Muscle of leg (tissue), 16 donors: ENCODE results near the gene ODAD3. TPM values are rescaled to one million over a fixed set of nuclear protein-coding genes. Genes with fewer than 3 reads are reported as not detected.

Experiments
- DNase-seq: peaks from one replicate; pipeline ENCODE4 v3.0.0; 2013
- H3K27ac ChIP-seq: one replicate; pipeline ENCODE4 v1.5.1; 2013; ENCODE audit warnings: mild to moderate bottlenecking, low read length, control low read depth
- H3K27me3 ChIP-seq: one replicate; pipeline ENCODE4 v1.6.1; 2013; ENCODE audit warnings: low read length; ENCODE audit not compliant: control insufficient read depth, insufficient read depth
- H3K36me3 ChIP-seq: one replicate; pipeline ENCODE4 v1.6.1; 2013; ENCODE audit warnings: low read length; ENCODE audit not compliant: control insufficient read depth, insufficient read depth
- H3K4me1 ChIP-seq: one replicate; pipeline ENCODE4 v1.6.1; 2013; ENCODE audit warnings: low read length; ENCODE audit not compliant: control insufficient read depth, insufficient read depth
- H3K4me3 ChIP-seq: one replicate; pipeline ENCODE4 v1.5.1; 2013; ENCODE audit warnings: low read length, control low read depth
- H3K9me3 ChIP-seq: replicated peaks from 2 replicates; pipeline ENCODE4 v1.6.1; 2013; ENCODE audit warnings: low read depth, low read length; ENCODE audit not compliant: control insufficient read depth
- WGBS: methylation state at CpG from one replicate; pipeline ENCODE4 v1.1.5; 2013; ENCODE audit warnings: missing lambda C conversion rate; ENCODE audit not compliant: insufficient coverage; 5-methylcytosine and 5-hydroxymethylcytosine counted together
- long read RNA-seq, 11 donors: transcript quantifications; one replicate each; lab custom pipeline, GENCODE V29; 2026
- polyA plus RNA-seq, 8 donors: library from polyadenylated mRNA; unstranded; fragments of 120-200 nt; gene quantifications; one replicate each; pipeline versions ENCODE4 v1.2.1 to v1.2.3, GENCODE V29; 2013; ENCODE audit warnings: inconsistent platforms in 1 of 8, low replicate concordance in 1 of 8; ENCODE audit not compliant: insufficient read length in 8 of 8, insufficient read depth in 1 of 8
- total RNA-seq: library from RNA; stranded (reverse); fragments of 120-200 nt; gene quantifications from one replicate; pipeline ENCODE4 v1.2.4, GENCODE V29; 2013

Gene ODAD3
- total RNA-seq, result 0.22 TPM
- under 1 TPM; 0.11 to 0.49 (median 0.21) TPM for polyA plus RNA-seq
- long read RNA-seq, donor 1, partial matches to known transcripts, result 5 of 11 reads
- long read RNA-seq, donor 1, other reads (novel, unspliced or antisense), result 6 of 11 reads
- long read RNA-seq, donor 2, result 0 reads
- long read RNA-seq, donor 3, partial matches to known transcripts, result 50 of 70 reads
- long read RNA-seq, donor 3, other reads (novel, unspliced or antisense), result 20 of 70 reads
- long read RNA-seq, donor 4, partial matches to known transcripts, result 39 of 44 reads
- long read RNA-seq, donor 4, other reads (novel, unspliced or antisense), result 5 of 44 reads
- long read RNA-seq, donor 5, result 0 reads
- long read RNA-seq, donor 6, result 0 reads
- long read RNA-seq, donor 7, partial matches to known transcripts, result 24 of 42 reads
- long read RNA-seq, donor 7, other reads (novel, unspliced or antisense), result 18 of 42 reads
- long read RNA-seq, donor 8, partial matches to known transcripts, result 31 of 31 reads
- long read RNA-seq, donor 8, other reads (novel, unspliced or antisense), result 0 of 31 reads
- long read RNA-seq, donor 9, result 0 reads
- long read RNA-seq, donor 10, partial matches to known transcripts, result 79 of 88 reads
- long read RNA-seq, donor 10, other reads (novel, unspliced or antisense), result 9 of 88 reads
- long read RNA-seq, donor 11, result 0 reads

GRCh38 chr19:11435057-11435832 lies at the start of gene ODAD3, which contains the start of gene PRKCSH:
Gene ODAD3 (minus strand): TSS chr19:11435121. CDS start chr19:11435016, 105 bp downstream.
Gene PRKCSH (plus strand): TSS chr19:11435635. CDS start chr19:11436118, 483 bp downstream.
- Histone ChIP-seq H3K36me3 (peaks cover 29% of the 10 kb centered on the region), H3K27ac (peak within 1 kb of the TSS; percentile 84), H3K4me1 (peaks cover 14% of the 10 kb centered on the region), H3K9me3 (no peaks in the 10 kb centered on the region), H3K27me3 (no peaks in the 10 kb centered on the region), H3K4me3 (peak within 1 kb of the TSS; percentile 85)
- WGBS, result 0% methylated on average over 33 of the region's 53 CpGs
- DNase-seq, result peak; percentile 100

- H3K9me3 ChIP-seq, result no peaks in the 10 kb centered on the region
- peaks cover 25% of the 10 kb centered on the region for H3K4me1 ChIP-seq
- no peak overlapping the region for H3K27ac ChIP-seq
- 48% methylated on average over 44 of the region's 57 CpGs for WGBS
- H3K27me3 ChIP-seq, result peaks cover 46% of the 10 kb centered on the region
- peaks cover 17% of the 10 kb centered on the region for H3K36me3 ChIP-seq
- no peak for DNase-seq
- no peak overlapping the region for H3K4me3 ChIP-seq
Observed at GRCh38 chr19:11483366-11484111, 48.6 kb upstream of the ODAD3 start.

- Histone ChIP-seq H3K9me3 (no peaks in the 10 kb centered on the region), H3K27ac (no peak overlapping the region), H3K36me3 (peaks cover 17% of the 10 kb centered on the region), H3K27me3 (peaks cover 56% of the 10 kb centered on the region), H3K4me3 (peak overlapping the region; percentile 26), H3K4me1 (peaks cover 25% of the 10 kb centered on the region)
- peak; percentile 80 for DNase-seq
- WGBS, result under 1% methylated on average over 58 of the region's 58 CpGs
Observed at GRCh38 chr19:11482384-11483050, 47.6 kb upstream of the ODAD3 start.

- H3K27me3 ChIP-seq, result peaks cover 59% of the 10 kb centered on the region
- peaks cover 25% of the 10 kb centered on the region for H3K4me1 ChIP-seq
- WGBS, result 4% methylated on average over 49 of the region's 50 CpGs
- DNase-seq, result peak; percentile 70
- peaks cover 11% of the 10 kb centered on the region for H3K36me3 ChIP-seq
- peak overlapping the region; percentile 26 for H3K4me3 ChIP-seq
- H3K9me3 ChIP-seq, result no peaks in the 10 kb centered on the region
- H3K27ac ChIP-seq, result no peak overlapping the region
Observed at GRCh38 chr19:11481534-11482383, 46.8 kb upstream of the ODAD3 start.

- H3K9me3 ChIP-seq, result no peaks in the 10 kb centered on the region
- no peak for DNase-seq
- peaks cover 62% of the 10 kb centered on the region for H3K27me3 ChIP-seq
- H3K27ac ChIP-seq, result no peak within 1 kb of the TSS
- H3K36me3 ChIP-seq, result peaks cover 4% of the 10 kb centered on the region
- 6% methylated on average over 73 of the region's 77 CpGs for WGBS
- H3K4me3 ChIP-seq, result no peak within 1 kb of the TSS
- H3K4me1 ChIP-seq, result peaks cover 25% of the 10 kb centered on the region
Observed at GRCh38 chr19:11480715-11481533, 46.0 kb upstream of the ODAD3 start, which contains the start of gene ELAVL3. Gene ELAVL3 (minus strand): TSS chr19:11481046. CDS start chr19:11480608, 438 bp downstream.

- Histone ChIP-seq H3K9me3 (no peaks in the 10 kb centered on the region), H3K27me3 (peaks cover 64% of the 10 kb centered on the region), H3K4me1 (peaks cover 25% of the 10 kb centered on the region), H3K27ac (no peak overlapping the region), H3K36me3 (peaks cover 4% of the 10 kb centered on the region), H3K4me3 (no peak overlapping the region)
- no peak for DNase-seq
- WGBS, result 4% methylated on average over 80 of the region's 86 CpGs
Observed at GRCh38 chr19:11479898-11480714, 45.2 kb upstream of the ODAD3 start.

GRCh38 chr19:11479090-11479897 lies 44.4 kb upstream of the ODAD3 start:
- DNase-seq, result no peak
- Histone ChIP-seq H3K27ac (no peak overlapping the region), H3K36me3 (peaks cover 4% of the 10 kb centered on the region), H3K4me1 (peaks cover 25% of the 10 kb centered on the region), H3K27me3 (peaks cover 64% of the 10 kb centered on the region), H3K4me3 (no peak overlapping the region), H3K9me3 (no peaks in the 10 kb centered on the region)
- WGBS, result 9% methylated on average over 59 of the region's 62 CpGs
